SIG-M5 (cell line): ENCODE data around the gene CRACR2B.

Experiments
- DNase-seq: peaks from one replicate; lab custom pipeline; 2025; lab: John Stamatoyannopoulos, UW

Gene CRACR2B

GRCh38 chr11:794766-795633 is 32.7 kb upstream of the CRACR2B start:
- DNase-seq = no peak

DNA sequence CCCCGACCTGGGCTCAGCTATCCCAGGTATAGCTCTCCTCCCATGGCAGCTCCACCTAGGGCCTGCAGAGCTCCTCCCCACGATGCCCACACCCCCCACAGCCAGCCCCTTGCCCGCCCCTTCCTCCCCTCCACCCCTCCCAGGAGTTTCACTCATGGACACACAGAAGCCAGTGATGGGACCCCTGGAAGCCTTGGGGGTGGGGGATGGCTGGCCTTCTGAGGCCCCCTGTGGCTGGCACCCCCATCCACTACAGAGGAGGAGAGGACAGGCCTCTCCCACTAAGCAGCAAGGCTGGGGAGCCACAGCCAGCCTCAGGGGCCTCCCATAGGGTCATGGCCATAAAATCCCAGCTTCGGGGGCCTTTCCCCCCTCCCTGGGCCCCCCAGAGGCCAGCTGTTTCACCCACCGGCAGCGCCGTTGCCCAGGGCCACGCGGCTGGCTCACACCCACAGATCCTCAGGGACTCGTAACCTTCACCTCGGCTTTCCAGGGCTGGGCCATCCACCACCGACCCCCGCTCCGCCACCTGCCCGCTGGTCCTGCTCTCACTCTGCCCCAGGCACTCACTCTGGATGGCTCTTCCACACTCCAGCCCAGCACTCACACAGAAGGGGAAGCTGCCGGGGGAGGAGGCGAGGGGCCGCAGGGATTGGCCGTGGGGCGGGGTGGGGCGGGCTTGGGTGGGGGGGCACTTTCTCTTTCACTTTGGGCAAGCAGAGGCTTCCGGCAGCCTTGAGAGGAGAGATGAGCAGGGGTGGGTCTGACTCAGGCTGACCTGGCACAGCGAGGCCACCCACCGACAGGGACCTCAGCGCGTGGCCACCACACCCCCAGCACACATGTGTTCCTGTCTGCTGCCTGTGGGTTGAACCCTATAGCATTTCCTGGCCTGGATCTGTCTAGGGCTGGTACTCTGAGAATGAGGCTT is 31.8 kb upstream of the CRACR2B start:
- DNase-seq = no peak

DNA sequence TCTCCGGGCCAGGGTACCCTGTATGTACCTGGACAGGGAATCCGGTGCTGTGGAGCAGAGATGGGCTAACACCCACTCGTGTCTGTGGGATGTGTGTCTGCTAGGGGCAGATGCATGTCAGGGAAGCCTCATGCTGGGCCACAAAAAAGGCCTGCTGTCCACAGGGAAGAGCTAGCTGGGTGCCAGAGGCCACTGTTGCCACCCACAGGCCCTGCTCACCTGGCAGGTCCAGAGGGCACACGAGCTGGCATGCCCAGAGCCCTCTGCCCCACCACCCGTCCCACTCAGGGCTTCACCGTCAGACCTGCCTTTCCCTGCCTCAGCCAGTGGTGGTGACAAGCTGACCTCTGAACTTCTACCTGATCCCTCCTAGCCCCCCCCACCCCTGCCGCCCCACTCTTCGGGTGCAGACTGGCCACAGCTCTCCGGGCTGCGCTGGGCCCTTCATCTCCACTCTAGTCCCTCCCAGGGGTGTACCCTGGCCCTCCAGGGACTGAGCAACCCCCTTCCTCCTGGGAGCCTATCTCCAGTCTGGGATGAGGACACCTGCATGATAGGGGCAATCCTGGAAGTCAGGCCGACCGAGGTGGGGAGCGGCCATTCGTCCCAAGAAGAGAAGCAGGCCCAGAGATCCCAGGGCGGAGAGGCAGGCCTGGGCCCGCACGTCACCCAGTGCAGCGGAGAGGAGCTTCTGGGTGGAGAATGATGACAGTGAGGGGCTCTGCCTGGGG is 31.0 kb upstream of the CRACR2B start:
- DNase-seq = no peak

DNA sequence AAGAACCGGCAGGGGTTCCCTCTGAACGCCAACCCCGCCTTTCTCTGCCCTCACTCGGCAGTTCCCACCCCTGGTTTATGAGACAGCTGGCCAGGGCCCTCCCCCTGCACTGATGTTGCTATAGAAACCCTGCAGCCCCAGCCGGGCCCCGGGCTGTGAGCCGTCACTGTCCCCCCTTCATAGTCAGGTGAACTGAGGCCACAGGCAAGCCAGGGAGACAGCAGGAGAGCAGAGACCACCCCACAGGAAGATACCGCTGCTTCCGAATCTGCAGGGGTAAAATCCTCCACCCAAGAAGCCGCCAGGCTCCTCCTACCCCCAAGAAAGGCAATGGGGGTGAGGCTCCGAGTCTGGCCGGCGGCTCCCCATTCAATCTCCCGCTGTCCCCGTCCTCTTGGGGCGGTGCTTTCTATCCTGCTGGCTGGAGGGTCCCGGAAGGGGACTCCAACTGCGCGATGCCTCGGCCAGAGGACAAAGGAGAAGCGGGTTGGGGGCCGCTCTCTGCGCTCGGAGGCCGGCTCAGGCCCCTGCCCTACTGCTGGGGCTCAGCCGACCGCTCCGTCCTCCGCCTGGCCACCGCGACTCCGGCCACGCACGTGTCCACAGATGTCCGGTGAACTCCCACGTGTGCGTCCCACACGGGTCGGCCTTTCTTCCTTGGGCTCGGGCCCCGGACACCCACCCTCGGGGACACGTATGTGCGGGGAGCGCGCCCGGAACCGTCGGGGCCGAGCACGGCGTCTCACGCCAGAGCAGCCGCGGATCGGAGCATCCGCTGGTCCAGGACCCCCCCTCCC is 30.2 kb upstream of the CRACR2B start:
- peak; percentile 67 for DNase-seq

DNA sequence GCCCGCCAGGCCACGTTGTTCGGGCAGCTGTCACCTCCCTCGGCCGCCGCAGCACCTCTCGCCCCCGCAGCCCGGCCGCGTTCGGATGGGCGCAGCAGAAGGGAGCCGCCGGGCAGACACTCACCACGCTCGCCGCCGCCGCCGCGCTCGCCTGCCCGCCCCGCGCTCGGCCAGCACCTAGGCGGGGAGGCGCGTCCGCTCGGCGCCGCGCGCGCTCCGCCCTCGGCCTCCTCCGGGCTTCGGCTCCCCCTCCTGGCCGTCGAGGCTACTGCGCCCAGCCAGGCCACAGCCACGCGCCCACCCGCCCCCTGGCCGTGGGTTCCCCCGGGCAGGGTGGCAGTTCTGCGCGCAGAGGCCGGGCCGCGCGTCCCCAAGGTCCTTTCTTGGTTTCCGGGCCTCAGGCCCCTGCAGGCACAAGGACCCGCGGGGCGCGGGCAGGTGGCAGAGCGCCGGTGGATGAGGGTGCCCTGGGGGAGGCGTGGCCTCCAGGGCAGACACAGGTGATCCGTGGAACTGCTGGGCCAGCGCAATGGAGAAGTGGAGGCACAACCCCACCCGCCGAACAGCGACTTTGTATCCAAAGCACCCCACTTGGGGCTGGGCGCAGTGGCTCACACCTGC is 29.5 kb upstream of the CRACR2B start, which contains the start of gene SLC25A22:
TSS of gene SLC25A22 (minus strand) at position 189 of the 621 bp plus-strand sequence. CDS start 3,275 bp downstream, outside the sequence.
- no peak for DNase-seq

DNA sequence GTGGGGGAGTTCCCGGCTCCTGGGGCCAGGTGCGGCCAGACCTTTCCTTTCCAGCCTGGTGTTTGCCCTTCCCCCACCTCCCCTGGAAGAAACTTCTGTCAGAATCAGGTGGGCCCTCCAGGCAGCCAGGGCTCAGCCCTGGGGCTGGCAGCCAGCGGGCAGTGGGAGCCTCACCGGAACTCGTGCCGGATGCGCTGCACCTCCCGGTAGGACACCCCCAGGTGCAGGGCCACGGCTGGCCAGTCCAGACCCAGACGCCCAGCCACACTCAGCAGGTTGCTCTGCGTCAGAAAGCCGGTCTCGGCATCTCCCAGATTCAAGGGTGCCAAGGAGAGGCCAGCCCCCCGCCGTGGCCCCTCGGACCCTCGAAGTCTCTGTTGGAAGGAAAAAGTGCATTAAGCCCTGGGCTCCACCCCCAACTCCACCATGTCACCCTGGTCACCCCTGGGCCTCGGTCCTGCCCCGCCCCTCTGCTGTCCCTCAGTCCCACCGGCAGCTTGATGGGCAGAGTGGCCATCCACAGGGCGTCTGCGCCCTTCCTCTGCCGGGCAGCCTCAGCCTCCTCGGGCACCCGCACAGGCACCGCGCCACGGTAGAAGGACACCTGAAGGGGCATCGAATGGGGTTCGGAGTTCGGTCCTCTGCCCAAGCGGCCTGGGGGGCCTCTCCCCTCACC is 27.9 kb upstream of the CRACR2B start:
- DNase-seq = no peak

GRCh38 chr11:800473-800872 is 27.2 kb upstream of the CRACR2B start:
- DNase-seq = no peak

- DNase-seq = no peak
Observed at GRCh38 chr11:801097-801780, 26.5 kb upstream of the CRACR2B start.

DNA sequence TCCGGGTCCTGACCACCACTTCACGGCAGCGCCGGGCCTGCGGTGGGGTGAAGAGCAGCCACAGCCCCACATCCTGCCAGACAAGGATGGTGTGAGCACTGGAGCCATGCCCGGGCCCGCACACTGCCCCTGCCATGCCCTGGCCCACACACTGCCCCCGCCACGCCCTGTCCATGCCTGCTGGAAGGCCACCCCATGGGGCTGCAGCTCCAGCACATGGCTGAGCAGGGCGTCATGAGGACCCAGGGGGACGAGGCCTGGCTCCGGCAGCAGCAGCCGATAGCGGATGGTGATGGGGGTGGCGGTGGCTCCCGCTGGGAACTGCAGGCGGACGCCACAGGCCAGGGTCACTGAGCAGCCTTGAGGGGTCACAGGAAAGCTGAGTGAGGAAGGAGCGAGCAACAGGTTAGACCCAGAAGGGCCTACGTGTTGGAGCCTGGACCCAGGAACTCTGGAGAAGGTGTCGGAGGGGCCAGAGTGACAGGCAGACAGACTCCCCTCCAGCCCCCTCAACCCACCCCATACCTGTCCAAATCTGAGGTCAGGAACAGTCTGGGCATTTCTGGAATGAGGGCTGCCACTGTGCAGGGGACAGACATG is 25.6 kb upstream of the CRACR2B start:
- DNase-seq = no peak

- no peak for DNase-seq
Observed at GRCh38 chr11:802693-803466, 24.8 kb upstream of the CRACR2B start.

DNA sequence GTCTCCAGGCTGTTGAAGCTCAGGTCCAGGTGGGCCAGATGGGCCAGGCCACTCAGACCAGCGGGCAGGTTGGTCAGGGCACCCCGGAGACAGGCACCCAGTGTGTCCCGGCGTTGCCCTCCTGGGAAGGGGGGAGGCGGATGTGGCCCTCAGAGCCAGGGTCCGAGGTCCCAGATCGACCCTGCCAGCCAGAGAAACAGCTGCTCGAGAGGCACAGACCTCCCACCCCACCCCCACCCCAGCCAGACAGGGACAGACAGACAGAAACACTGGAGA is 24.3 kb upstream of the CRACR2B start:
- DNase-seq = no peak

GRCh38 chr11:803770-804598 is 23.7 kb upstream of the CRACR2B start:
- DNase-seq = no peak

GRCh38 chr11:804599-804964 is 23.1 kb upstream of the CRACR2B start:
- no peak for DNase-seq

- DNase-seq = no peak
Observed at GRCh38 chr11:808427-809286, 19.1 kb upstream of the CRACR2B start.

DNA sequence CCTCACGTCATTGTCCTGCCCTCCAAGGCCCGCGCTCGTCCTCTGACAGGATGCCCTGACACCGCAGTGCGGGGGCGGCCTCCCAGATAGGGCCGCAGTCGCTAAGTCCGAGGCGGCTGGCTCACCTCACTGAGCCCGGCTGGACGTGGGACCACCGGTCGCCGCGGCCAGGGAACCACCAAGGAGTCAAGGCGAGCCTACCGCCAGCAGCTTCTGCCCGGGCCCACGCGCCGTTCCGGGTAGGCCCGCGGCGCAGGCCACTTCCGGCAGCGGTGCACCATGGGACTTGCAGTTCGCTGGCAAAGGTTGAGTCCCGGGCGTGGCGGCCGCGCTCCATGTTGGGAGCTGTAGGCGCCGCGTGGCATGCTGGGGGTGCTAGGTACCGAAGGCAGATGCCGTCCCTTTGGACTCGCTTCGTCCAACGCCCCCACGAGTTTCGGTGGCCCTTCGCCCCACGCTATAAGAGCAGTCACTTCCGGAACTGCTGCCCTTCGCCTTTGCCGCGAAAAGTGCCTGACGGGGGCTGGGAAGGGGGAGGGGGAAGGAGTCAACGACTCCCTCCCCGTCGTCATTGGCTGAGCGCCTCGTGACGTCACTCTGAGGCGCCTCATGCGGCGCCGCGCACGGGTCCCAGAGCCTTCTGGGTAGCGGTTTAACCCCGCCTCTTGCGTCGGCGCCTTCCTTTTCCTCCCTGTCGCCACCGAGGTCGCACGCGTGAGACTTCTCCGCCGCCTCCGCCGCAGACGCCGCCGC is 18.3 kb upstream of the CRACR2B start, which contains the start of gene RPLP2:
TSS of gene RPLP2 (plus strand) at position 681 of the 753 bp plus-strand sequence. CDS start 268 bp downstream, outside the sequence.
- DNase-seq = peak; percentile 67

GRCh38 chr11:810040-810567 is 17.6 kb upstream of the CRACR2B start:
- DNase-seq = no peak
